ENCODE results near the gene ZNF865.

- TF ChIP-seq ZNF232 (CRISPR knock-in tag; IDR thresholded peaks at IDR 0.05) (no peak), IRF1 (CRISPR knock-in tag; IDR thresholded peaks at IDR 0.05) (no peak), CTCF (IDR thresholded peaks at IDR 0.05) (no peak), ZNF121 (CRISPR knock-in tag; IDR thresholded peaks at IDR 0.05) (no peak), GABPB1 (CRISPR knock-in tag; IDR thresholded peaks at IDR 0.05) (no peak)
- TF ChIP-seq, protein P1, sequence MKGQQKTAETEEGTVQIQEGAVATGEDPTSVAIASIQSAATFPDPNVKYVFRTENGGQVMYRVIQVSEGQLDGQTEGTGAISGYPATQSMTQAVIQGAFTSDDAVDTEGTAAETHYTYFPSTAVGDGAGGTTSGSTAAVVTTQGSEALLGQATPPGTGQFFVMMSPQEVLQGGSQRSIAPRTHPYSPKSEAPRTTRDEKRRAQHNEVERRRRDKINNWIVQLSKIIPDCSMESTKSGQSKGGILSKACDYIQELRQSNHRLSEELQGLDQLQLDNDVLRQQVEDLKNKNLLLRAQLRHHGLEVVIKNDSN (CRISPR knock-in tag; IDR thresholded peaks at IDR 0.05): no peak
- TF ChIP-seq, protein P2, sequence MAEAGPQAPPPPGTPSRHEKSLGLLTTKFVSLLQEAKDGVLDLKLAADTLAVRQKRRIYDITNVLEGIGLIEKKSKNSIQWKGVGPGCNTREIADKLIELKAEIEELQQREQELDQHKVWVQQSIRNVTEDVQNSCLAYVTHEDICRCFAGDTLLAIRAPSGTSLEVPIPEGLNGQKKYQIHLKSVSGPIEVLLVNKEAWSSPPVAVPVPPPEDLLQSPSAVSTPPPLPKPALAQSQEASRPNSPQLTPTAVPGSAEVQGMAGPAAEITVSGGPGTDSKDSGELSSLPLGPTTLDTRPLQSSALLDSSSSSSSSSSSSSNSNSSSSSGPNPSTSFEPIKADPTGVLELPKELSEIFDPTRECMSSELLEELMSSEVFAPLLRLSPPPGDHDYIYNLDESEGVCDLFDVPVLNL (CRISPR knock-in tag; IDR thresholded peaks at IDR 0.05; ENCODE audit: borderline replicate concordance, low read depth): no peak
These were observed 45.8 kb downstream of the ZNF865 start for GRCh38 chr19:55651236-55651635.
